HG02763 (cell line): ENCODE data around the gene PAK5.

Source experiments
- ATAC-seq: cut with Tn5 transposase; IDR thresholded peaks from one replicate; pipeline ENCODE4 v1.9.1; 2021; ENCODE audit warnings: mild to moderate bottlenecking, moderate library complexity; ENCODE audit not compliant: unreplicated experiment

PAK5 gene

DNA sequence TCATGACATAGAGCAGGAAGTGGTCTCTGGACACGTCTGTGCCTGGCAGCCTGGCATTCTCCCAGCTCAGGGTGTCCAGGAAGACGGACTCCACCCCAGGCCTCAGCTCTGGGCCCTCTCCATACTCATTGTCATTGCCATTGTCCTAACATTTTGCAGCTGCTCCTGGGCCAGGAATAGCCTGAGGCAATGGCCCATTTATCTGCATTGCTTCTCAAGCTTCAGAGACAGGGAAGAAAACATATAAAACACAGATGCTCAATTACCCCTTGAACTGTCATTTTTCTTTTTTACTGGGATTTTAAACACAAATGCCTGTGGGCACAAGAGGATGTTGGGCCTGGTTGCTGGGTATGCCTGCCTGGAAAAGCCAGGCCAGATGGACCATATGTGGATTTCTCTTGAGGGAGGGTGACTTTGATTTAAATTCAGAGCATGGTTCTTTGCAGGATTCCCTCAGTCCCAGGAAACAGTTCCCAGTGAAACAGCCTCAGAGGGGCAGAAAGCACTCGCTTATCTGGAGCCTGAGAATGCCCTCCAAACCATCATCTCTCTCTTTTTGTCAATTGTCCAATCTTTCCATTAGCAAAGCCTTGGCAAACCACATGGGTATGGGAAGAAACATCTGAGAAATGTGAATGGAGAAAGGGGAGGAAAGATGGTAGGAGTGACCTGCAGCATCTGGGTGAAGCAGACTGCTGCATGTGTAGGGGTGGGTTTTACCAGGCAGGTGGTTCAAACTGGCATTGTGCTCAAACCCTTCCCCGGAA lies 306.6 kb downstream of the PAK5 start:
- ATAC-seq: no peak

DNA sequence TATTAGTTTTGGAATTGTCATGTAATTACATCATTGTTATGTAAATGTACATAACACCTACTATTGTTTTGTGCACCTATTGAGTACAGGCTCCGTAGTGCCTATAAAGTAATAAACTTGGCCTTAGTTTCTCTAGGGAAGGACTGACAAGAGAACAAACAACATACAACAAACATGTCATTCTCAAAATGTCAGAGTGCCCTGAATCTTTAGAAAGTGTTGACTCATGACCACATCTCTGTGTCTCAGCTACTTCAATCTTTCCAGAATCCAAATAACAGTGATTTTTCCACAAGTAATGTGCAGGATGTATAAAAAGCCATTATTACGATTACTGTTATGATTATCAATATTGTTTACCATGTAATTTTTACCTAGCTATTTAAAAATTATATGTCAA lies 307.3 kb downstream of the PAK5 start:
- ATAC-seq: no peak

DNA sequence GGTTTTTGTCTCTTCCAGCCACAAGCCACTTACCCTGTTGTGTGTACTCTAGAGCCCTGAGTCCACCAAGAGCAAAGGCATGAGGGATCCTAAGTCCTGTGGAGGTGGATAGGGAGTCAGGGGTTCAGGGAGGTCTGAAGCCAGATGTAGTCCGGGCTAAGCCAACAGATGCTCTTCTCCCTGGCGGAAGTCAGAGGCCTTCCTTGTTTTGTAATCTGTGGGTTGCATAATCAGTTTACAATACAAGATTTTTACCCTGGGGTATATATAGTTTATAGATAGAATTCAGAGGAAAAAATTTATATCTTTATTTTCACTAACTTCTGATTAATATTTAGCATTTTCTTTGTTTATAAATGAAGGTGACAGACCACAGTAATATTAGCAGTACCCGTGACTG lies 315.2 kb downstream of the PAK5 start:
- no peak for ATAC-seq

DNA sequence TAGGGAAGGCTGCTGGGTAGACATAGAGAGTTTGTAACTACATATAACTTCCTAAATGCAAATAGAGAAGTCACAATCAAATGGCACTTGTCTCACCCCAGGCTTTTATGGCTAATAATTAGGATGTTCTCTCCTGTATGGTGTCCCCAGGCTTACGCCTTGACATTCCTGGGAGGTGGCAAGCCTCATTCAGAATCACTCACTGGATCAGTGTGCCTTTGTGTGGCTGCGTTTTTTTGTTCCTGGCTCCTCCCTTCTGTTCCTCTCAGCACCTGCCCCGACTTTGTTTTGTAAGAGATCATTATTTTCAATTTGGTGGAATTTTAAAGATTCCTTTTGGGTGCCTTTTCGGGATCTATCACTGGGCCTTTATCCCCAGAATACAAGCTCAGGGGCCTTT lies 318.8 kb downstream of the PAK5 start:
- no peak for ATAC-seq

DNA sequence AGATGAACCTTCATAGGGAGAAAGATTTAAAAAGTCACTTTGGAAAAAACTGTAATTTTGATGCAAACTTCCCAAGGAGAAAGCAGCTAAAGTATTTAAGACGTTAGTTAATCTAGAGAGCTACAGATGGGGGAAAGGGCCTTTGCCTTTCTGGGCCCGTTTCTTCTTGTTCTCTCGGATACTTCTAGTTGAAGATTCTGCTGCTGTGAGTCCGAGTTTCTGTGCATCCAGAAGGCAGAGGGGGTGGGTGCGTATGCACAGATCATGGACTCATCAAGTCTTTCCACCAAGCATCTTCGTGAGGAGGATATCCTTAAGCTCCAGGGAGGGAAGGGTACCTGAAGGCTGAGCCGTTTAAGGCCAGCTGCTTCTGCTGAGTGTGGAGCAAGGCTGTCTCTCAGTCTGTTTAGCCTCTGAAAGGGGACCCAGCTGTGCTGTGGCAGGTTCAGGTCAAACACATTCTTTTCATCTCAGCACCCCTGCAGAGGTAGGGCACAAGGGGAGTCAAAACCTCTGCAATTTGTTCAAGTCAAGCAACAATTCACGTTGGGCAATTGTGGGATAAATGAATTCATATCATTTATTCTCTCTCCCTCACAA lies 320.2 kb downstream of the PAK5 start:
- no peak for ATAC-seq

DNA sequence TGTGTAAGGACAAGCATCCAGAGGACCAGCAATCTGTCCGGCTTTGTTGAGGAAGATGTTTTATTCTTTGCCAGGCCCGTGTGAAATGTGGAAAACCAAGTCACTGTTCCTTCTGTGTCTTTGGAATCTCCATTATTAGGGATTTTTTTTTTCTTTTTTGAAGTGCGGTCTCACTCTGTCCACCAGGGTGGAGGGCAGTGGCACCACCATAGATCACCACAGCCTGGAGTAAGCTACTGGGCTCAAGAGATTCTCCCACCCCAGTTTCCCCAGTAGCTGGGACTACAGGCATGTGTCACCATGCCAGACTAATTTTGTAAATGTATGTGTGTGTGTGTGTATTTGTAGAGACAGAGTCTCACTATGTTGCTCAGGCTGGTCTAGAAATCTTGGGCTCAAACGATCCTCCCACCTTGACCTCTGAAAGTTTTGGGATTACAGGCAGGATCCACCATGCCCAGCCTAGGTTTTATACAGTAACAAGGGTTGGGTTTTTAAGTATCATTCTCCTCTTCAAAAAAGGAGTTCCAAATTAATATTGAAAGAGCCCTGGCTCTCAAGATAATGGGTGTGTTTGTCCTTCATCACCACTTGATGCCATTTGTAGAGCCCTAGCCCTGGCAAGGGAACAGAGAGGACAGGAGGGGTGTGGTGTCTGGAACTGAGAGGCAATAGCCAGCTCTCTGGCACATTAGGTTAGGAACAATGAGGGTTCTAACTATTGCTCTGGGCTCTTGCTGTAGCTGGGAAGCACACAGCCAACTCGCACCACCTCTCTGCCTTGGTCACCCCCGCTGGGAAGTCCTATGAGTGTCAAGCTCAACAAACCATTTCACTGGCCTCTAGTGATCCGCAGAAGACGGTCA lies 321.3 kb downstream of the PAK5 start:
- no peak for ATAC-seq

DNA sequence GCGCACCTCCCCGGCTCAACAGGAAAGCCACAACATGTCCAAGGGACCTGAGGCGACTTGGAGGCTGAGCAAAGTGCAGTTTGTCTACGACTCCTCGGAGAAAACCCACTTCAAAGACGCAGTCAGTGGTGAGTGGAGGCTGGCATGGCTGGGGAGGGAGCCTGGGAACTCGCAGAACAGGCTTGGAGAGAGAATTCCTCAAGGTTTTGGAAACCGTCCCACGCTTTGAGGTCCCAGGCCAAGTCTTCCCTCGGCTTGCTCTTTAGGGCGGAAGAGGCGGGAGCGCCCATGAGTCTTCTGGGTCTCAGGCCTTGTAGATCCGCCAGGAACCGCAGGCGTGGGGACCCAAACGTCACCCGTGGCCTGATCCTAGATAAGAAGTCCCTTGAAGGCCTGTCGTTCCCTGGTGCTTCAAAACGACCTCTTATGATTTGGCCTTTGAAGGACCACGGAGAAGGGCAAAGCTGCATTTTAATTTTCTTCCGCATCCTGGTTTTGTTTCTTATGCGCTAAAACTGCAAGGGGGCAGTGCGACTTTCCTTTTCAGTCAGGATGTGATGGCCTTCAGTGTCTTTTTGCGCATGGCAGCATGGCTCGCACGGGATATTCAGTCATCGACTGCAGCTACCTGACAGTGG lies 322.5 kb downstream of the PAK5 start:
- ATAC-seq: no peak

DNA sequence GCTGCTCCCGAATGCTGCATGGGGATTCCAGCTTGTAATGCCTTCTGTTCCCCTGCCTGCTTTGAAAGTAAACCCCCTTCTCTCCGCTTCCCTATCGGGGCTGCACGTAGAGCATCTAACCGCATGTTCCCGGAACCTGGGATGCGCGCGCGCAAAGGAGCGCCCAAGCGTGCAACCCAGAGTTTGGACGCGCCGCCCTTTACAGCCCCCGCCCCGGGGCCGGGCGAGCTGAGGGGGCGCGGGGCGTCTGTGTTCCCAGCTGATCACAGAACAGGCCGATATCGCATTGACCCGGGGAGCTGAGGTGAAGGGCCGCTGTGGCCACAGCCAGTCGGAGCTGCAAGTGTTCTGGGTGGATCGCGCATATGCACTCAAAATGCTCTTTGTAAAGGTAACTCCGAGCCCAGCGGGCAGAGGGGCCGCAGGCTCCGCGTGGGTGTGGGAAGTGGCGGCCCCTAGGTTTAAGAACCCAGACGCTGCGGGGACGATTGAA lies 323.1 kb downstream of the PAK5 start:
- no peak for ATAC-seq

DNA sequence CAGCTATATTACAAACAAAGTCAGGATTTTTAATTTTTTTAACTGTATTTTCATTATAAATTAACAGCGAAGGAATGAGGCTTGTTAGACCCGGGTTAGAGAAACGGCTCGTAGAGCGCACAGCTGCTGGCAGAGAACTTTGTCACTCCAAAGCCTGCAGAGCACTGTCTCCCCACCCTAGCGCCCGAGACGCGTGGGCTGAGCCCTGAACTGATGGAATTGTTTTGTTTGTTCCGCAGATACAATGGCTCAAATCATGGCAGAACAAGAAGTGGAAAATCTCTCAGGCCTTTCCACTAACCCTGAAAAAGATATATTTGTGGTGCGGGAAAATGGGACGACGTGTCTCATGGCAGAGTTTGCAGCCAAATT lies 323.7 kb downstream of the PAK5 start:
- no peak for ATAC-seq

DNA sequence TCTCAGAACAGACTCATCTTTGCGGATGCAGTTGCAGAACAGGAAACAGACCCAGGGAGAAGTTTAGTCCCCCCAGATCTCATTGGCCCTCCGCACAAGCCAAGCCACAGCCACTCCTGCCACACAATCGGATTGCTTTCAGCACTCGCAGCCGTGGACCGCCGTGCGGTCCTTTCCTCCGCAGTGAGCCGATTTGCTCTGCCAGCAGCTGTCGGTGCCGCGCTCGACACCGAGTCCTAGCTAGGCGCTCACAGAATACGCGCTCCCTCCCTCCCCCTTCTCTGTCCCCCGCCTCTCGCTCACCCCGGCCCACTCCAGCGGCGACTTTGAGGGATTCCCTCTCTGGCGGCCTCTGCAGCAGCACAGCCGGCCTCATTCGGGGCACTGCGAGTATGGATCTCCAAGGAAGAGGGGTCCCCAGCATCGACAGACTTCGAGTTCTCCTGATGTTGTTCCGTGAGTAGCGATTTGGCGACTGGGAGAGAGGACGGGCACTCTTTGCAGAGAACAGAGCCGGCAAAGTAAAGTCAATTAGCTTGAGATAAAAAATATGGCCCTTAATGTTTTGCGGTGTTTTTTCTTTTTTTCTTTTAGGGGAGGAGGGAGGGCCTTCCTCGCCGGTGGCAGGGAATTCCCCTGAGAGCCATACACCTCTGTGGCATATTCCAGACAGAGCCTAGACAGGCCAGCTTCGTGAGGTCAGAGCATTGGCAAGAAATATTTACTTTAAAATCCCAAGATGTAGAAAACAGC lies 324.2 kb downstream of the PAK5 start, which contains the start of gene LAMP5:
Gene LAMP5 (plus strand): TSS at position 130 of the 753 bp plus-strand sequence. CDS start 263 bp downstream, at position 393.
- ATAC-seq: no peak

DNA sequence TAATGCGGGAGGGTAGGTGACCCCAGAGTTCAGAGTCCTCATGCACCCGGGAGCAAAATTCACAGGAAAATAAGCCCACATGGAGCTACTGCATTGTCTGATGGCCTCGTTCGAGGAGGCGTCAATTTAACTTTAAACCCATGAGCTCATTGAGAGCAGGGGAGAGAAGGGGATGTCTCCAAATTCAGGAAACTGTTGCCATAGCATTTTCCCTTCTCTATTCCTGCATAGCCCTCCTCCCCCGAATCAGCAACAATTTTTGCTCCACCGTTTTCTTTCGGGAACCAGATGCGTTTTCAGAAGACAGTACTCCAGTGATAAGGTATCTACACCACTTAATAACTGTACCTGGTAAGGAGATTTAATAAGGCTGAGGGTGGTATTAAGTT lies 324.8 kb downstream of the PAK5 start:
- ATAC-seq: no peak

DNA sequence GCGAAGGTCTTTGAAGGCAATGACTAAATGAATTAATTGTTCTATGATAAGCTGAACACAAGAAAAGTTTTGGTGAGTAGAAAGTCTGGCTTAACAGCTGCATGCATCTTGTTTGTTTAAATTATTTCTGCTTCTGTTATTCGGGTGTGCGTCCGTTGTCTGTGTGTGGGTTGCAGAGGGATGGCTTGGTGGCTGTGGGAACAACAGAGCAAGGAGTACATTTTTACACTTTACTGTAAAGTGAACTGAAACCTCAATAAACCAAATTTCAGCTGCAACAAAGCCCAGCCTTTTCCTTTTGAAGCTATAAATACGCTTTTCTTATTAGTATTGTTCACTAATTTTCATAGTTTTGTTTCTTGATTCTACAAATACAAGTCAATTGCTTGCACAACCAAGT lies 328.0 kb downstream of the PAK5 start:
- ATAC-seq: peak; percentile 44

DNA sequence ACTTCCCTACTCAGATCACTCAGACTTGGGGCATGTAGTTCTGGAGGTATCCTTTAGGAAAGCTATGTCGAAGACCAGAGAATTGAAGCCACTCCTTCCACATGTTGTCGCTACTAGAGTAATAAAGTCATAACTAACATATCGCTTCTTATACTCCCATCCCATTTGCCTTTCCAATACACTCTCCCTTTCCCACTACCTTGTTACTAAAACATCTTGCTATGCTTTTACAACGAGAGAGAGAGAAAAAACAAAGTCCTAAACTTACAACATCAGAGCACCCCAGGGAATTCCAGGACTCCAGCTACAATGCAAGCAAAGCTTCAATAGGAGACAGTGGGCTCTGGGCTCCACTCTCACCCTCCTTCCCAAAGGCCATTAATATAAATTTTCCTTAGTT lies 329.6 kb downstream of the PAK5 start:
- no peak for ATAC-seq

DNA sequence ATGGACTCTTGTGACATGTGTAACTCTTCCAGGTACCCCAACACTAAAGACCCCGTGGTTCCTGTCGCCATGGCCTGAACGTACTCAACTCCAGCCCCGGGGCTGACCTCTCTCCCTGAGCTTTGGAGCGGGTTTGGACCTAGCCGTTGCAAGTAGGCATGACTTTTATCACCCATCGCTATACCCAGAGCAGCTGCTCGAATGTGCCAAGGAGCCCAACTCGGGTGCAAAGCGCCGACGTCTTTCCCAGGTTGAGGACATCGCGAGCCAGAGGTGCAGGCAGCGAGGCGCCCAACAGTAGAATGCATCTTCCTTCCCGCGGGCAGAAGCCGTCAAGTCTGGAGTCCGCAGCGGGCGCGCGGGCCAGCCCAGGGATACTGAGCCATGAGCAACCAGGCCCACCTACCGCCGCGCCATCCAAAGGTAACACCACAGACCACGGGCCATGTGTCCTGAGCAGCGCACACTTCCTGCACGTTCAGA lies 330.1 kb downstream of the PAK5 start:
- ATAC-seq: no peak

DNA sequence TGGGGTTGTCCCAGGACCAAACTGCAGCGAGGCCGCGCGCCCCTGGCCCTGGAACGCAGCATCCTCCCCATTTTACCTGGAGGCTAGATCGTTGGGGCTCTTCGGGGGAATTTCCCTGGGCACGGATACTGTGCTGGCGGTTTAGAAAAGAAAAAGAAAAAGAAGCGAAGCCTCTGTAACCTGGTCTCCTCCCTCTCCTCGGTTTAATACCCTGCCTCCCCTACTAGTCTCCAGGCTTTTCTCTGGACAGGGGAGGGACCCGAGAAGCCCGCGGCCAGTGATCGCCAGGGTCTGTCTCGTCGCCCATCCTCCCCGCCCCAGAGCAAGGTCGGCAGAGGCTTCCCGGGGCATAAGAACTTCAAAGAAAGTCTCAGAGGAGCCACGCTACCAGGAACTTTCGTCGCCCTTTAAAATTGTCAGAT lies 330.6 kb downstream of the PAK5 start:
- ATAC-seq: no peak

DNA sequence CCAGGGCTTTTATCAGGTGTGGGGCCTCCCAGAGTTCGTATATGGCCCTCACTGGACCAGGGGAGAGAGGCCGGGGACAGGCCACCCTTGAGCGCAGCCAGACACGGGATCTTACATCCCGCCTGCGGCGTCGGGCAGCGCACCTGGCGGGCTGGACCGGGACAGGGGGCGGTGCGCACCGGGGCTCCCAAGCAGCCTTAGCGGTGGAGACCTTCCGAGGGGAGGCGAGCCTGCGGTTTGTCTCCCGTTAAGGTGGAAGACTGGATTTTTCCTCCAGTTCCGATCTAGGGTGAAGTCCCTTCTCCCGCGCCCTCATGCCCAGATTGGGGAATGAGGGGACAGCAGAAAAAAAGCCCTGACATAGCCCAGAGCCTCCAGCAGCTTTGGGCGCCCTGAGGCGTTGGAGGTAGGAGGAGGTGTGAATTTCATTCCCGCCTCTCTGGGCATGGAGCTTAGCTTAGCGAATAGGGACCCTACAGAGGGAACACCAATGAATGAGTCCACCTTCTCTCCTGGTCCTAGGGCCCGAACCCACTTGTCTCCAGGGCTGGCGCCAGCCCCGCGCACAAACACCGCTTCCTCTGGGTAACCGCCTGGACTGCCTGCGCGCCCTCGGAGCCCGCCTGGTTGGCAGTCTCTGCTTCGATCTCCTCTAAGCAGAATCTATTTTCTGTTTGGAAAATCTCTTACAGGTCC lies 331.2 kb downstream of the PAK5 start:
- no peak for ATAC-seq

DNA sequence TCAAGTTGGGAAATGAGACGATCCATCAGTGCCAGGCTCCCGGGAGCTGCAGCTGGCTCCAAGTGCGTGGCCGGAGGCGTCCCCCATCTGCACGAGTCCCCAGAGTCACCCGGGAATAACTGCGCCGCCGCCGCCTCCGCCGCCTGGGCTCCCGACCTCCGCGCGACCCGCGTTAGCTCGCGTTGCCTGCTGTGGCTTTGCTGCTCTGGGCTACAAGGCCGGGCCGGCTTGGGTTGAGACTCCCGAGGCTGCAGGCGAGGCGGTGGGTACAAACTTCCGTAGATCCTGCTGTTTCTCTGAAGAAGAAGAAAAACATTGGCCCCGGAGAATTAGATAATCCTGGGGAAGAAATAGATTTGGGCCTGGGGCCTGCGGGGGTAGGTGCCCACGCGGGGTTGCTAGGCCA lies 331.9 kb downstream of the PAK5 start:
- ATAC-seq: no peak

DNA sequence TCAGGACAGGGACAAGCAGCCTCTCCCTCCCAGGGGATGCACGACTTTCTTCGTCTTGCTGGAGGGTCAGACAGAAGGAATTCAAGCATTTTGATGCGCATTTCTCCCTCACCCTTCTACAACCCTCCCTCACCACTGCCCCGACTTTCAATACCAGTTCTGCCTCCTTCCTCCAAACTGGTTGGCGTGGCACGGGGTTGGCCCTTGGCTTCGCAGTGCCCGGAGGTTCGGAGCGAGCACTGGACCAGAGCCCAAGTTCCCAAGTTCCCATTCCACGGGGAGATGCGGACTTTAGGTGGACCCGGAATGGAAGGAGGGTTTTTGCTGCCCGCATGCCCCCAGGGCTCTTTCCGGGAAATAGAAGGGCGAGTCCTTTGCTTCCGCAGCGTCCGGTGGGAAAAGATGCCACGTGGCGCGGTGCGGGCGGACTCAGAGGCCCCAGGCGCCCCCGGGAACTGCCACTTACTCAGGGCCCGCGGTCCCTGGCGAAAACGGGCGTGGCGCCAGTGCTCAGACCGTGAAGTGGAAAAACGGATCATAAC lies 332.5 kb downstream of the PAK5 start:
- no peak for ATAC-seq

DNA sequence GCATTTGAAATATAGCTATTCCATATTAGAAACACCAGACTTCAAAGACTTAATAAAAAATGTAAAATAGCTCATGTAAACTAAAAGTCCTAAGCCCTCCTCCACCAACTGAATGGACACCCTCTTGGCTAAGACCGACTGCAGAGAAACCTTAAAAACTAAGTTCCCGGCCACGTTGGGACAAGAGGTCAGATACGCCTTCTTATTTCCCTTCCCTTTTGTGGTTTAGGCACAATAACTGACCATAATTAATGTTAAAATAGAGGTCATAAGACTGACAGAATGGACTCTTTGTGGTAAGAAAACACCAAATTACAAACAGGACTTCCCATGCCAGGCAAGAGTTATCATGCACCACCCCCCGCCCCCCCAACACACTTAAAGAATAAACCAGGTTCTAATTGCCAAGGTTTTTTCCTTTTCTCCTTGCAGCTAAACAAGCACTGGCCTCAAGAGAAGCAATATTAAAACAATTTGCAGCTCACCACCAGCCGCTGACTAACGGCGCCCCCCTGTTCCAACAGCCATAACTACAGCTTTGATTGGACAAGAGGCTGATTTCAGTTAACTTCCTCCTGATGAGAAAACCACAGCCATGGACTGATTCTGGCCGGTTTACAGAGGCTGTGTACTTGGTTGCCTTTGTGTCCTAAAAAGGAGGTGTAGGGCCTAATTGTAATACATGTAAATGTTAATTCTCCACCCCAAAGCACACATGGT lies 335.2 kb downstream of the PAK5 start:
- no peak for ATAC-seq
